Gastrocnemius medialis (tissue), 4 donors: ENCODE data around the gene ARRDC3.

Experiments used
- POLR2A ChIP-seq, 2 donors: fragments of 450-650 bp; IDR thresholded peaks; one replicate each; pipeline ENCODE4 v1.6.1; 2017; ENCODE audit warnings: antibody characterized with exemption in 2 of 2, mild to moderate bottlenecking in 2 of 2, moderate library complexity in 2 of 2
- TF ChIP-seq, protein P1 (sequence below), 5 experiments: fragments of 450-650 bp in 3 of 5; fragments of 200-600 bp in 2 of 5; sonication (generic) in 2 of 5; IDR thresholded peaks in 4 of 5; conservative IDR thresholded peaks in 1 of 5; 1 replicate in 4 of 5; 2 replicates in 1 of 5; pipeline ENCODE4 v1.5.1; 2016 to 2019; ENCODE audit warnings: antibody characterized with exemption in 5 of 5, mild to moderate bottlenecking in 3 of 5, moderate library complexity in 3 of 5

GRCh38 chr5:91357012-91357634 lies 26.0 kb downstream of the ARRDC3 start:
- TF ChIP-seq, protein P1, sequence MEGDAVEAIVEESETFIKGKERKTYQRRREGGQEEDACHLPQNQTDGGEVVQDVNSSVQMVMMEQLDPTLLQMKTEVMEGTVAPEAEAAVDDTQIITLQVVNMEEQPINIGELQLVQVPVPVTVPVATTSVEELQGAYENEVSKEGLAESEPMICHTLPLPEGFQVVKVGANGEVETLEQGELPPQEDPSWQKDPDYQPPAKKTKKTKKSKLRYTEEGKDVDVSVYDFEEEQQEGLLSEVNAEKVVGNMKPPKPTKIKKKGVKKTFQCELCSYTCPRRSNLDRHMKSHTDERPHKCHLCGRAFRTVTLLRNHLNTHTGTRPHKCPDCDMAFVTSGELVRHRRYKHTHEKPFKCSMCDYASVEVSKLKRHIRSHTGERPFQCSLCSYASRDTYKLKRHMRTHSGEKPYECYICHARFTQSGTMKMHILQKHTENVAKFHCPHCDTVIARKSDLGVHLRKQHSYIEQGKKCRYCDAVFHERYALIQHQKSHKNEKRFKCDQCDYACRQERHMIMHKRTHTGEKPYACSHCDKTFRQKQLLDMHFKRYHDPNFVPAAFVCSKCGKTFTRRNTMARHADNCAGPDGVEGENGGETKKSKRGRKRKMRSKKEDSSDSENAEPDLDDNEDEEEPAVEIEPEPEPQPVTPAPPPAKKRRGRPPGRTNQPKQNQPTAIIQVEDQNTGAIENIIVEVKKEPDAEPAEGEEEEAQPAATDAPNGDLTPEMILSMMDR (IDR thresholded peaks at IDR 0.05 in 4 of 5, conservative IDR thresholded peaks at IDR 0.05 in 1 of 5) = no peak
- no peak for TF ChIP-seq POLR2A (IDR thresholded peaks at IDR 0.05)
